PFSK-1 (cell line): ENCODE results near the gene NEURL2.
A peak's percentile ranks its signal among the peaks of the same experiment; 100 is the strongest.

ENCODE experiments used
- FOXP2 ChIP-seq: optimal IDR thresholded peaks from 2 replicates; pipeline ENCODE3; 2011; ENCODE audit warnings: borderline replicate concordance, control low read depth, inconsistent platforms; ENCODE audit not compliant: insufficient read depth; ENCODE audit errors: extremely low read length, extremely low read depth
- POLR2AphosphoS5 ChIP-seq: IDR thresholded peaks from 2 replicates; pipeline ENCODE4 v1.6.1; 2012; ENCODE audit warnings: low read depth, mild to moderate bottlenecking, control low read depth, low read length, moderate library complexity
- SIN3A ChIP-seq: IDR thresholded peaks from 2 replicates; pipeline ENCODE4 v1.6.1; 2012; ENCODE audit warnings: mild to moderate bottlenecking, low read length, moderate library complexity, borderline replicate concordance; ENCODE audit not compliant: insufficient read depth
- TAF1 ChIP-seq: IDR thresholded peaks from 2 replicates; pipeline ENCODE4 v1.6.1; 2012; ENCODE audit warnings: low read length, control low read depth, borderline replicate concordance; ENCODE audit not compliant: insufficient read depth
- TF ChIP-seq, protein P1 (sequence below), 2 experiments: IDR thresholded peaks; 2 replicates each; pipeline versions ENCODE4 v1.6.1 to v1.8.0; 2011 to 2012; ENCODE audit warnings: low read depth in 2 of 2, low read length in 2 of 2, control low read depth in 1 of 2, inconsistent platforms in 1 of 2, mild to moderate bottlenecking in 1 of 2, moderate library complexity in 1 of 2; ENCODE audit not compliant: insufficient read depth in 1 of 2

The NEURL2 gene

DNA sequence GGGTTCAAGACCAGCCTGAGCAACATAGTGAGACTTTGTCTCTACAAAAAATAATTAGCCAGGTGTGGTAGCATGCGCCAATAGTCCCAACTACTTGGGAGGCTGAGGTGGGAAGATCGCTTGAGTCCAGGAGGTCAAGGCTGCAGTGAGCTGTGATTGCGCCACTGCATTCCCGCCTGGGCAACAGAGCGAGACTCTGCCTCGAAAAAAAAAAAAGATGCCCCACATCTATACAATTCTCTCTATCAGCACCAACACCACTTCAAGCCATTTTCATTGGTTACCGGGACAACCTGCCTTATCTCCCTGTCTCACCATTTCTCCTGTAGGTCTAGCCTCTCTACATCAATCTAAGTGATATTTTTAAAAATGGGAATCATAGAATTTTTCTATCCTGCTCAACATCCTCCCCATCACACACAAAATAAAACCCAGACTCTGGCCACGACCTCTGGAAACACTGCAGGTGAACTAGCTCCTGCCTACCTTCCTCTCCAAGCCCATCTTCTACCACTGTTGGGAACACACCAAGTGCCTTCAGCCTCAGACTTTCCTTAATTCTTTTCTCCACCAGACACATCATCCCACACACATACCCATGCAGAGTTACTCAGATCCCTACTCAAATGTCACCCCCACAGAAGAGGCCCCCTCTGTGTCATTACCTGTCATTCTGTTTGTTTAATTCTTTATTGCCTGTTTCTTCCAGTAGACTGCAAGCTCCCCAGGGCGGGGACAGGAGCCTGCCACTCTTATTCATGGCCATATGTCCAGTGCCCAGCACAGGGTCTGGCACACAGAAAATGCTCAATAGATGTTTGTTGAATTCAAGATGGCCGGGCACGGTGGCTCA, 30.6 kb upstream of the NEURL2 start:
- TF ChIP-seq SIN3A = no peak
- no peak for TF ChIP-seq FOXP2
- TF ChIP-seq TAF1 = no peak
- TF ChIP-seq, protein P1, sequence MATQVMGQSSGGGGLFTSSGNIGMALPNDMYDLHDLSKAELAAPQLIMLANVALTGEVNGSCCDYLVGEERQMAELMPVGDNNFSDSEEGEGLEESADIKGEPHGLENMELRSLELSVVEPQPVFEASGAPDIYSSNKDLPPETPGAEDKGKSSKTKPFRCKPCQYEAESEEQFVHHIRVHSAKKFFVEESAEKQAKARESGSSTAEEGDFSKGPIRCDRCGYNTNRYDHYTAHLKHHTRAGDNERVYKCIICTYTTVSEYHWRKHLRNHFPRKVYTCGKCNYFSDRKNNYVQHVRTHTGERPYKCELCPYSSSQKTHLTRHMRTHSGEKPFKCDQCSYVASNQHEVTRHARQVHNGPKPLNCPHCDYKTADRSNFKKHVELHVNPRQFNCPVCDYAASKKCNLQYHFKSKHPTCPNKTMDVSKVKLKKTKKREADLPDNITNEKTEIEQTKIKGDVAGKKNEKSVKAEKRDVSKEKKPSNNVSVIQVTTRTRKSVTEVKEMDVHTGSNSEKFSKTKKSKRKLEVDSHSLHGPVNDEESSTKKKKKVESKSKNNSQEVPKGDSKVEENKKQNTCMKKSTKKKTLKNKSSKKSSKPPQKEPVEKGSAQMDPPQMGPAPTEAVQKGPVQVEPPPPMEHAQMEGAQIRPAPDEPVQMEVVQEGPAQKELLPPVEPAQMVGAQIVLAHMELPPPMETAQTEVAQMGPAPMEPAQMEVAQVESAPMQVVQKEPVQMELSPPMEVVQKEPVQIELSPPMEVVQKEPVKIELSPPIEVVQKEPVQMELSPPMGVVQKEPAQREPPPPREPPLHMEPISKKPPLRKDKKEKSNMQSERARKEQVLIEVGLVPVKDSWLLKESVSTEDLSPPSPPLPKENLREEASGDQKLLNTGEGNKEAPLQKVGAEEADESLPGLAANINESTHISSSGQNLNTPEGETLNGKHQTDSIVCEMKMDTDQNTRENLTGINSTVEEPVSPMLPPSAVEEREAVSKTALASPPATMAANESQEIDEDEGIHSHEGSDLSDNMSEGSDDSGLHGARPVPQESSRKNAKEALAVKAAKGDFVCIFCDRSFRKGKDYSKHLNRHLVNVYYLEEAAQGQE (IDR thresholded peaks at IDR 0.05; ENCODE audit: insufficient read depth in 1 of 2, low read depth in 2 of 2, low read length in 2 of 2) = no peak
- TF ChIP-seq POLR2AphosphoS5 = no peak

DNA sequence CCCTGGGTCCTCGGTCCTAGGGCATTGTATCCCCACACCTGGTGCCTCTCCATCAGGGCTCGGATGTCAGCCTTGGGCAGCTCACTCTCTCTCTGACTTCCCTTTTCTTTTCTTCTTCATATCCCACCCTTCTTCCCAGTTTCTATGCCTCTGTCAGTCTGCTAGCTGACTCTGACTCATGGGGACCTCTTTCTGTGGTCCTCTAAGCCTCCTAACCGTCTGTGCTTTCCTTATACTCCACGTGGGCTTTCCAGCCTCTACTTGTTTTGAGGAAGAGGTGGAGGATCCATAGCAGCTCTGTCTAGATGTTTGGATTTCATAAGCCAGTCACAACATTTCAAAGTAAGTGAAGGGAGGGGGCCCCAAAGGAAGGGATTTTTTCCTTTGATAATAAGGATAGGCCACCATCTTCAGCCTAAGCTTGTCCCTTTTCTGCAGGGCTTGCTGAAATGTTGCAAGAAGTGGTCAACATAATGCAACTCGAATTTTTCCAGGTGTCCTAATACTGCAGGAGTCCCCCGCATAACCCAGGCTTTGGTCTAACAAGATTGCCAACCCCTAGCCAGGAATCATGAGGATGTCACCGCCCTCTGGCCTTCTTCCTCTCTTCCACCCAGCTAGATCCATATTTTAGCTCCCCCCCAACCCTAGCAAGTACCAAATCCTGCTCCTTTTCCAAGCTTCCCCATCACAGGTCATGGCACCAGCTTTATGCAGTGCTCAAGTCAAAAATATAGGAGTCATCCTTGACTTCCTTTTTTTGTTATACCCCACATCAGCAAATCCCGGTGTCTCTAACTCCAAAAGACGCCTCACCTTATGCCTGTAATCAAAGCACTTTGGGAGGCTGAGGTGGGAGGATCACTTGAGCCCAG, 29.7 kb upstream of the NEURL2 start:
- no peak for TF ChIP-seq POLR2AphosphoS5
- TF ChIP-seq TAF1 = no peak
- no peak for TF ChIP-seq FOXP2
- TF ChIP-seq SIN3A = no peak
- TF ChIP-seq, protein P1 (IDR thresholded peaks at IDR 0.05; ENCODE audit: insufficient read depth in 1 of 2, low read depth in 2 of 2, low read length in 2 of 2) = no peak

DNA sequence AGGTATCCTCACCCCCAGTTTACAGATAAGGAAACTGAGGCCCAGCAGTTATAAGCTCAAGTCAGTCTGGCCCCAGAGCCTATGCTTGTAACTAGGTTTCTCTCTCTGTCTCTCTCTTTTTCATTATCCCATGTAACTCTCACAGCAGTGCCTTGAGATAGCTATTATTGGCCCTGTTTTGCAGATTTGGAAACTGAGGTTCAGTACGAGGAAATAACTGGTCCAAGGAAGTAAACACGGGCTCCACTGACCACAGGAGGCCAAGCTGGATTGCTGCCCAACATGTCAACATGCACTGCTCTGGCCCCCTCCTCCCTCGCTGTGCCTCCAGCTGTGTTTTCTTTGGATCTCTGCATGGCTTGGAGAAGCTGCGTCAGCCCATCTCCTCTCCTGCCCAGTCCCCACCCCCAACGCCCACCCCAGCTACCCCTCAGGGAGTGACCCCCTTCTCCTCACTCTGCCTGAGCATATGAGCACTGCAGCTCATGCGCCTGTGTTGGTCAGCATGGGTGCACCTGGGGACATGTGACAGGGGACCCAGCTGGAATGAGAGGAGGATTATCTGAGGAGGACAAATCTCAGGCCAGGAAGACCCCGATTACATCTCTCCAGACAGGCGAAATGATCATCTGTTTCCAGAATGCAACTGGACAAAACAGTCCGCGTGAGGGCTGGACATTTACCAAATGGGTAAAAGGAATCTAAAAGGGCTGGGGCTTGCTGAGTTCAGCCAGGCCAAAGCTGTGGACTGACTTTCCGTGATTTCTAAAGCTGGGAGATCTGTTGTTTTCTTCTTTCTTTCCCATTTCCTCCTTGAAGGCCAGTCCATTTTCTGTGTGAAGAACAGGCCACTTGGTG, 28.8 kb upstream of the NEURL2 start:
- peak; percentile 98 for TF ChIP-seq FOXP2
- TF ChIP-seq TAF1 = no peak
- TF ChIP-seq, protein P1 (IDR thresholded peaks at IDR 0.05; ENCODE audit: insufficient read depth in 1 of 2, low read depth in 2 of 2, low read length in 2 of 2) = no peak
- no peak for TF ChIP-seq SIN3A
- no peak for TF ChIP-seq POLR2AphosphoS5

DNA sequence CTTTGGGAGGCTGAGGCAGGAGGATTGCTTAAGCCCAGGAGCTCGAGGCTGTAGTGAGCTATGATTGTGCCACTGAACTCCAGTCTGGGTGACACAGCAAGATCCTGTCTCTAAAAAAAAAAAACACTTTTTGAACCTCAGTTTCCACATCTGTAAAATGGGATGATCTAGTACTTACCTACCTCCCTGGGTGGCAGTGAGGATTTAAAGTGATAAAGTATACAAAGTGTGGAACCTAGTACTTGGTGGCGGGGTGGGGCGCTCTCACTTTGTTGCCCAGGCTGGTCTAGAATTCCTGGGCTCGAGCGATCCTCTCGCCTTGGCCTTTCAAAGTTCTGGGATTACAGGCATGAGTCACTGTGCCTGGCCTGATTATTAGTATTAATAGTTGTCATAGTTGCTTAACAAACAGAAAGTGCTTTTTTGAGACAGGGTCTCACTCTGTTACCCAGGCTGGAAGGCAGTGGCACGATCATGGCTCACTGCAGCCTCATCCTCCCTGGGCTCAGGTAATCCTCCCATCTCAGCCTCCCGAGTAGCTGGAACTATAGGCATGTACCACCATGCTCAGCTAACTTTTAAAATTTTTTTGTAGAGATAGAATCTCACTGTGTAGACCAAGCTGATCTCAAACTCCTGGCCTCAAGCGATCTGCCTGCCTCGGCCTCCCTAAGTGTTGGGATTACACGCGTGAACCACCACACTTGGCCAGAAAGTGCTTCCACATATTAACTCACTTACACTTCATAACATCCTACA, 27.9 kb upstream of the NEURL2 start:
- TF ChIP-seq TAF1 (no peak), SIN3A (no peak), FOXP2 (no peak), POLR2AphosphoS5 (no peak)
- TF ChIP-seq, protein P1 (IDR thresholded peaks at IDR 0.05; ENCODE audit: insufficient read depth in 1 of 2, low read depth in 2 of 2, low read length in 2 of 2) = no peak
